ENCODE results near the gene SYT1. TPM values are rescaled to one million over a fixed set of nuclear protein-coding genes. Genes with fewer than 3 reads are reported as not detected.

SYT1 gene
- total and polyA plus RNA-seq, 2 of the 8 experiments (the other 6 are each of a cell fraction or from before 2014, with no cell fraction given) = 11.0 to 34.6 TPM

DNA sequence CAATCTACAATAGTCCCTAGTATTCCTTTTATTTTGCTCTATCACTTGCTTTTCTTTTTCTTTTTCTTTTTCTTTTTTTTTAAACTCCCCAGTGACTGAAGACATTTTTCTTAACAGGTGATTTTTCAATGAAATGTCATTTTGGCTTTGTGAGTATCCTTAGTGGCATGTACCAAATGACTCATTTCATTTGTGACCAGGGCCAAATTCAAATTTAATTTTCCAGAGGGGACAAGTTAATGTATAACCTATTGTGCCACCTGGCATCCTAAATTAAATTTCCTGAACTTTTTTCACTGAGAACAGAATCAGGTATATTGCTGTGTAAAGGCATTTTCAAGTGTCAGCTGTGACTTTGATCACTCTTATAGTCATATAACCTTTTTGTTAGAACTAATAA, 39.7 kb upstream of the SYT1 start:
- no peak overlapping the region for H3K4me3 ChIP-seq (ENCODE audit: extremely low read depth in 1 of 4, insufficient read depth in 2 of 4, low read depth in 3 of 4, low read length in 4 of 4)
- H4K91ac ChIP-seq (replicated peaks; ENCODE audit: insufficient read length, low read length) = no peak overlapping the region
- no peaks in the 10 kb centered on the region for H4K20me1 ChIP-seq (replicated peaks in 1 of 2; ENCODE audit: control insufficient read depth in 1 of 2, insufficient read depth in 2 of 2, low read length in 2 of 2)
- H2BK15ac ChIP-seq (ENCODE audit: low read length) = no peak overlapping the region
- no peak overlapping the region for H2BK20ac ChIP-seq (ENCODE audit: low read length)
- no peaks in the 10 kb centered on the region for H3K4me1 ChIP-seq (replicated peaks in 1 of 4; ENCODE audit: control insufficient read depth in 3 of 4, insufficient read depth in 4 of 4, low read length in 3 of 4)
- POLR2A ChIA-PET (ENCODE audit: partially characterized antibody) = interaction anchor here (0.7 to 1.1 kb wide), 2 partner anchors 135 to 818 kb away, joined by 3 read pairs; no protein-coding TSS in a partner anchor
- no peaks in the 10 kb centered on the region for H3K23me2 ChIP-seq (ENCODE audit: low read depth, low read length)
- DNase-seq (ENCODE audit: low read depth in 1 of 2, low spot score in 2 of 2) (no peak), FAIRE-seq (no peak)
- H2BK120ac ChIP-seq (replicated peaks; ENCODE audit: low read depth, low read length) = no peak overlapping the region
- no peak overlapping the region for H3K9ac ChIP-seq (replicated peaks in 1 of 4; ENCODE audit: extremely low read depth in 1 of 4, low read depth in 3 of 4, low read length in 3 of 4)
- H3K56ac ChIP-seq (replicated peaks; ENCODE audit: insufficient read length, low read depth, low read length) = no peak overlapping the region
- CTCF ChIA-PET (ENCODE audit: partially characterized antibody) = no interaction called here
- no peaks in the 10 kb centered on the region for H3K36me3 ChIP-seq (ENCODE audit: control insufficient read depth in 2 of 4, insufficient read depth in 4 of 4, low read length in 3 of 4)
- no peak overlapping the region for H3K18ac ChIP-seq (ENCODE audit: extremely low read depth, low read length)
- no peak overlapping the region for H2BK12ac ChIP-seq (ENCODE audit: low read depth, low read length)
- H2AFZ ChIP-seq (ENCODE audit: low read length) = no peak overlapping the region
- H3K9me3 ChIP-seq (ENCODE audit: insufficient read depth in 2 of 2, low read depth in 1 of 2, low read length in 1 of 2) = no peaks in the 10 kb centered on the region
- no peak overlapping the region for H3K27ac ChIP-seq (ENCODE audit: low read depth, low read length)
- H3K27me3 ChIP-seq (replicated peaks in 1 of 4; ENCODE audit: control insufficient read depth in 3 of 4, extremely low read depth in 1 of 4, insufficient read depth in 3 of 4, low read length in 3 of 4) = no peaks in the 10 kb centered on the region
- no peak overlapping the region for H3K14ac ChIP-seq (ENCODE audit: insufficient read length)
- no peak overlapping the region for H4K5ac ChIP-seq (ENCODE audit: insufficient read length, low read depth, low read length)
- no peaks in the 10 kb centered on the region for H3K79me1 ChIP-seq (ENCODE audit: low read depth, low read length)
- no peak overlapping the region for H2BK5ac ChIP-seq (ENCODE audit: low read depth, low read length)
- H3K23ac ChIP-seq (ENCODE audit: insufficient read length) = no peak overlapping the region
- H4K8ac ChIP-seq (ENCODE audit: extremely low read depth, insufficient read depth, low read length) = no peak overlapping the region
- no peak overlapping the region for H3K4me2 ChIP-seq (ENCODE audit: insufficient read depth in 1 of 2, low read depth in 2 of 2, low read length in 2 of 2)
- no peak overlapping the region for H2AK5ac ChIP-seq (ENCODE audit: low read depth, low read length)
- H3K79me2 ChIP-seq (ENCODE audit: control insufficient read depth in 1 of 2, insufficient read depth in 2 of 2, low read length in 2 of 2) = no peaks in the 10 kb centered on the region
- H3K4ac ChIP-seq (replicated peaks; ENCODE audit: insufficient read length, low read depth, low read length) = no peak overlapping the region
- TF ChIP-seq GTF2F1 (IDR thresholded peaks at IDR 0.05; ENCODE audit: borderline replicate concordance, low read depth, low read length) (no peak), MAX (IDR thresholded peaks at IDR 0.05) (no peak), JUN (IDR thresholded peaks at IDR 0.05; ENCODE audit: low read depth, low read length) (no peak), NRF1 (IDR thresholded peaks at IDR 0.05; ENCODE audit: low read depth, low read length) (no peak), KDM4A (IDR thresholded peaks at IDR 0.05; ENCODE audit: low read depth, low read length, severe bottlenecking) (no peak), BCL11A (IDR thresholded peaks at IDR 0.05; ENCODE audit: low read depth in 2 of 2, low read length in 2 of 2) (no peak), E2F6 (IDR thresholded peaks at IDR 0.05) (no peak), BACH1 (IDR thresholded peaks at IDR 0.05; ENCODE audit: low read length) (no peak), TBP (IDR thresholded peaks at IDR 0.05; ENCODE audit: low read depth, low read length) (no peak), GABPA (IDR thresholded peaks at IDR 0.05; ENCODE audit: borderline replicate concordance, insufficient read depth, low read length) (no peak), SAP30 (IDR thresholded peaks at IDR 0.05; ENCODE audit: insufficient read depth, insufficient replicate concordance, low read length) (no peak)
- TF ChIP-seq, protein P1, sequence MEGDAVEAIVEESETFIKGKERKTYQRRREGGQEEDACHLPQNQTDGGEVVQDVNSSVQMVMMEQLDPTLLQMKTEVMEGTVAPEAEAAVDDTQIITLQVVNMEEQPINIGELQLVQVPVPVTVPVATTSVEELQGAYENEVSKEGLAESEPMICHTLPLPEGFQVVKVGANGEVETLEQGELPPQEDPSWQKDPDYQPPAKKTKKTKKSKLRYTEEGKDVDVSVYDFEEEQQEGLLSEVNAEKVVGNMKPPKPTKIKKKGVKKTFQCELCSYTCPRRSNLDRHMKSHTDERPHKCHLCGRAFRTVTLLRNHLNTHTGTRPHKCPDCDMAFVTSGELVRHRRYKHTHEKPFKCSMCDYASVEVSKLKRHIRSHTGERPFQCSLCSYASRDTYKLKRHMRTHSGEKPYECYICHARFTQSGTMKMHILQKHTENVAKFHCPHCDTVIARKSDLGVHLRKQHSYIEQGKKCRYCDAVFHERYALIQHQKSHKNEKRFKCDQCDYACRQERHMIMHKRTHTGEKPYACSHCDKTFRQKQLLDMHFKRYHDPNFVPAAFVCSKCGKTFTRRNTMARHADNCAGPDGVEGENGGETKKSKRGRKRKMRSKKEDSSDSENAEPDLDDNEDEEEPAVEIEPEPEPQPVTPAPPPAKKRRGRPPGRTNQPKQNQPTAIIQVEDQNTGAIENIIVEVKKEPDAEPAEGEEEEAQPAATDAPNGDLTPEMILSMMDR (IDR thresholded peaks at IDR 0.05; ENCODE audit: control extremely low read depth in 1 of 3, insufficient read depth in 1 of 3, low read depth in 1 of 3, low read length in 3 of 3) = no peak

All from H1 (cell line).